AG09309 (cell line): Measurements from ENCODE around the gene STON1.
A peak's percentile ranks its signal among the peaks of the same experiment; 100 is the strongest.
"Not testable (repeated sequence)": the region's sequence is repeated elsewhere in the genome, so short reads cannot be mapped to it uniquely, and the experiment has no call there.

Experiments used
- DNase-seq: peaks from one replicate; pipeline ENCODE4 v3.0.0-alpha.2; 2010; ENCODE audit warnings: low read depth
- H3K4me3 ChIP-seq: 2 replicates; pipeline ENCODE4 v1.5.1; 2011; ENCODE audit warnings: mild to moderate bottlenecking, low read depth, low read length, moderate library complexity; ENCODE audit not compliant: control insufficient read depth
- CTCF ChIP-seq: IDR thresholded peaks from 2 replicates; pipeline ENCODE4 v1.5.1; 2011; ENCODE audit warnings: mild to moderate bottlenecking, low read depth, low read length, inconsistent platforms; ENCODE audit not compliant: insufficient read depth, control insufficient read depth; ENCODE audit errors: missing control alignments

STON1 gene

GRCh38 chr2:48589170-48589767, 59.3 kb downstream of the STON1 start:
- H3K4me3 ChIP-seq, result no peak overlapping the region
- TF ChIP-seq CTCF, result peak; percentile 74
- no peak for DNase-seq

- no peak for DNase-seq
- no peak overlapping the region for H3K4me3 ChIP-seq
- TF ChIP-seq CTCF, result no peak
Measured at GRCh38 chr2:48590017-48590416, 60.1 kb downstream of the STON1 start.

- DNase-seq, result no peak
- H3K4me3 ChIP-seq, result no peak overlapping the region
- TF ChIP-seq CTCF, result no peak
Measured at GRCh38 chr2:48592067-48592466, 62.1 kb downstream of the STON1 start.

- not testable (repeated sequence) for H3K4me3 ChIP-seq, DNase-seq
Measured at GRCh38 chr2:48596751-48597150, 66.8 kb downstream of the STON1 start.

- no peak overlapping the region for H3K4me3 ChIP-seq
- DNase-seq, result no peak
- no peak for TF ChIP-seq CTCF
Measured at GRCh38 chr2:48597492-48597891, 67.5 kb downstream of the STON1 start.

GRCh38 chr2:48600204-48600813, 70.4 kb downstream of the STON1 start:
- H3K4me3 ChIP-seq, result no peak overlapping the region
- DNase-seq, result no peak
- peak; percentile 63 for TF ChIP-seq CTCF

GRCh38 chr2:48600917-48601316, 71.0 kb downstream of the STON1 start:
- DNase-seq, result peak; percentile 27
- no peak for TF ChIP-seq CTCF
- no peak overlapping the region for H3K4me3 ChIP-seq
